K562 (cell line): Measurements from ENCODE around the gene ZBTB49. TPM values are rescaled to one million over a fixed set of nuclear protein-coding genes. Genes with fewer than 3 reads are reported as not detected.

ENCODE experiments used
- ATAC-seq: fragments of 200-7000 bp; cut with Tn5 transposase; 3 replicates; pipeline ENCODE4 v1.9.1; 2020; ENCODE audit warnings: moderate library complexity
- BruUV-seq: library from RNA; stranded (reverse); fragments of 400-500 nt; replicated peaks from 2 replicates; lab custom pipeline; 2021; lab: Mats Ljungman, UMichigan
- CTCF ChIA-PET: fragments of 300-600 bp; formaldehyde crosslinking; extraction: SDS; loops from one replicate; lab custom pipeline; 2021; ENCODE audit warnings: low intra/inter-chr PET ratio; lab: Yijun Ruan, JAX
- POLR2A ChIA-PET: fragments of 300-600, 350-650 bp; sonication (Branson Sonifier 250); formaldehyde crosslinking; extraction: SDS; loops from one replicate; lab custom pipeline; 2021; ENCODE audit warnings: antibody characterized with exemption, inconsistent platforms; lab: Yijun Ruan, JAX
- DNase-seq, 4 experiments: peaks; one replicate each; pipeline versions ENCODE4 v3.0.0 to v3.0.0-alpha.2; 2011 to 2018; ENCODE audit warnings: low spot score in 3 of 4, mixed read lengths in 3 of 4; ENCODE audit errors: extremely low read depth in 1 of 4
- FAIRE-seq: peaks from 2 replicates; lab custom pipeline; 2011; peaks lifted over from hg19 to GRCh38; lab: Jason Lieb, UNC
- H2AFZ ChIP-seq: 2 replicates; pipeline ENCODE4 v1.6.0; 2011; ENCODE audit warnings: low read depth, low read length, control low read depth, inconsistent platforms
- H3K27ac ChIP-seq: fragments of 200-600 bp; 3 replicates; pipeline ENCODE4 v1.8.0; 2011; ENCODE audit warnings: low read depth, mild to moderate bottlenecking, control low read depth, inconsistent platforms, low read length, moderate library complexity, mixed read lengths; ENCODE audit errors: extremely low read depth
- H3K27me3 ChIP-seq, 2 experiments: fragments of 300-600 bp in 1 of 2; 2 replicates in 1 of 2; 3 replicates in 1 of 2; pipeline versions ENCODE4 v1.6.0 to v1.8.0; 2011; ENCODE audit warnings: inconsistent platforms in 2 of 2, low read length in 2 of 2, mild to moderate bottlenecking in 1 of 2, mixed read lengths in 1 of 2, moderate library complexity in 1 of 2; ENCODE audit not compliant: control insufficient read depth in 2 of 2, insufficient read depth in 2 of 2
- H3K36me3 ChIP-seq: fragments of 300-600 bp; 3 replicates; pipeline ENCODE4 v1.8.0; 2011; ENCODE audit warnings: mild to moderate bottlenecking, low read length, inconsistent platforms; ENCODE audit not compliant: control insufficient read depth, insufficient read depth
- H3K4me1 ChIP-seq, 2 experiments: fragments of 200-600 bp in 1 of 2; replicated peaks in 1 of 2; 2 replicates in 1 of 2; 3 replicates in 1 of 2; pipeline versions ENCODE4 v1.5.1 to v1.8.0; 2011; ENCODE audit warnings: inconsistent platforms in 2 of 2, low read length in 2 of 2, mild to moderate bottlenecking in 1 of 2, mixed read lengths in 1 of 2, moderate library complexity in 1 of 2; ENCODE audit not compliant: control insufficient read depth in 2 of 2, insufficient read depth in 2 of 2
- H3K4me2 ChIP-seq: 2 replicates; pipeline ENCODE4 v1.6.1; 2011; ENCODE audit warnings: low read length, control low read depth, inconsistent platforms, mixed read lengths; ENCODE audit not compliant: insufficient read depth
- H3K4me3 ChIP-seq: fragments of 200-600 bp; sonication (generic), shearing (Covaris generic); 2 replicates; pipeline ENCODE4 v1.5.1; 2016; ENCODE audit warnings: control low read depth, inconsistent platforms
- H3K79me2 ChIP-seq: fragments of 200-600 bp; 3 replicates; pipeline ENCODE4 v1.8.0; 2011; ENCODE audit warnings: low read length, inconsistent platforms; ENCODE audit not compliant: control insufficient read depth, insufficient read depth
- H3K9ac ChIP-seq, 2 experiments: 2 replicates each; pipeline versions ENCODE4 v1.6.0 to v1.6.1; 2011; ENCODE audit warnings: low read depth in 2 of 2, low read length in 2 of 2, control low read depth in 1 of 2, inconsistent platforms in 1 of 2, mild to moderate bottlenecking in 1 of 2, mixed read lengths in 1 of 2; ENCODE audit not compliant: insufficient read depth in 1 of 2
- H3K9me1 ChIP-seq: one replicate; pipeline ENCODE4 v1.6.0; 2011; ENCODE audit warnings: inconsistent platforms, mild to moderate bottlenecking, low read length, moderate library complexity; ENCODE audit not compliant: control insufficient read depth, insufficient read depth
- H3K9me3 ChIP-seq: replicated peaks from 2 replicates; pipeline ENCODE4 v1.5.1; 2011; ENCODE audit warnings: low read depth, low read length, inconsistent platforms; ENCODE audit not compliant: control insufficient read depth, insufficient read depth
- H4K20me1 ChIP-seq: replicated peaks from 2 replicates; pipeline ENCODE4 v1.6.1; 2011; ENCODE audit warnings: low read length, inconsistent platforms, mixed read lengths; ENCODE audit not compliant: control insufficient read depth, insufficient read depth
- ATF1 ChIP-seq, 2 experiments: fragments of 450-650 bp in 1 of 2; IDR thresholded peaks; 2 replicates each; pipeline ENCODE4 v1.6.1; 2016; ENCODE audit warnings: missing compliant biosample characterization in 1 of 2, missing genetic modification characterization in 1 of 2
- BRF1 ChIP-seq: IDR thresholded peaks from 3 replicates; pipeline ENCODE4 v1.6.1; 2011; ENCODE audit warnings: borderline replicate concordance, mild to moderate bottlenecking; ENCODE audit not compliant: insufficient read length; ENCODE audit errors: extremely low read depth
- HNRNPLL ChIP-seq: fragments of 200-400 bp; formaldehyde crosslinking; IDR thresholded peaks from 2 replicates; pipeline ENCODE4 v1.6.1; 2017; ENCODE audit warnings: low read length, low read depth, mild to moderate bottlenecking; ENCODE audit not compliant: poor library complexity, severe bottlenecking
- WGBS: fragments of 100-300 bp; shearing (Covaris generic); methylation state at CpG from one replicate; pipeline ENCODE4 v1.1.6; 2016; ENCODE audit warnings: low coverage, mixed read lengths; ENCODE audit not compliant: insufficient coverage; ENCODE audit errors: missing lambda C conversion rate; 5-methylcytosine and 5-hydroxymethylcytosine counted together
- in situ Hi-C: fragments of 300-500 bp; cut with MboI; formaldehyde crosslinking; loops from 4 replicates; pipeline ENCODE4 v1.15.0; 2018; ENCODE audit warnings: inconsistent platforms, mixed read lengths
- intact Hi-C: fragments of 100-400 bp; cut with micrococcal nuclease; formaldehyde crosslinking; loops from 2 replicates; pipeline ENCODE4 v1.14.2; 2022
- polyA plus RNA-seq, 8 experiments: library from polyadenylated mRNA; depleted of rRNA in 4 of 8; stranded (reverse) in 5 of 8; unstranded in 3 of 8; fragments of >200 nt; fragmentation: Nextera tagmentation in 2 of 8; fragmentation: Illumina TruSeq in 1 of 8; extraction: Ambion mirVana in 2 of 8; extraction: Trizol in 1 of 8; gene quantifications; 2 replicates each; pipeline versions ENCODE4 v1.2.1 to v1.2.3, GENCODE V29; 2011 to 2014; ENCODE audit warnings: inconsistent platforms in 1 of 8, missing spikeins in 1 of 8
- total RNA-seq, 7 experiments: library from RNA; depleted of rRNA in 6 of 7; stranded (reverse); fragments of >200 nt in 6 of 7; fragmentation: Illumina TruSeq in 2 of 7; extraction: Trizol in 2 of 7; gene quantifications; 2 replicates each; pipeline versions ENCODE4 v1.2.1 to v1.2.3, GENCODE V29; 2011 to 2021; ENCODE audit warnings: low replicate concordance in 1 of 7
- TF ChIP-seq, protein P1 (sequence below): fragments of 450-650 bp; IDR thresholded peaks from 2 replicates; pipeline ENCODE4 v1.6.1; 2018; ENCODE audit not compliant: partially characterized antibody

The ZBTB49 gene
- total and polyA plus RNA-seq, 9 of the 15 experiments (the other 6 are each of a cell fraction or from before 2014, with no cell fraction given): 0.49 to 8.0 (median 4.2) TPM

DNA sequence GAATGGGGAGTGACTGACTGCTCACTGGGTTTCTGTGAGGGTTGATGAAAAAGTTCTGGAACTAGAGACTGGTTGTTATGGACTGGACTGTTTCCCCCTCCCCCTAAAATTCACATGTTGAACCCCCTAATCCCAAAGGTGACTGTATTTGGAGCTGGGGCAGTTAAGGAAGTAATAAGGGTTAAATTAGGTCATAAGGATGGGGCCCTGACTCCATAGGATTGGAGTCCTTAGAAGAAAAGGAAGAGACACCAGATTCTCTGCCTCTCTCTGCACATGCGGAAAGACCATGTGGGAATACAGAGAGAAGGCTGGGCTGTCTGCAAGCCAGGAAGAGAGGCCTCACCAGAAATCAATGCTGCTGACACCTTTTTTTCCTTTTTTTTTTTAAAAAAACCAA lies 38.2 kb downstream of the ZBTB49 start:
- DNase-seq: no peak
- H3K79me2 ChIP-seq: no peaks in the 10 kb centered on the region
- peak overlapping the region; percentile 99 for H2AFZ ChIP-seq
- ATAC-seq: no peak; the same call in 2 of the 3 replicates
- H3K4me1 ChIP-seq: peaks cover 16 to 32% of the 10 kb centered on the region in 2 experiments; a peak in 4 of 5 replicates
- whole genome bisulfite sequencing: 100% methylated on average over 1 of the region's 1 CpG
- in situ Hi-C loops: no loop called here
- H3K27me3 ChIP-seq: no peaks in the 10 kb centered on the region
- H3K9ac ChIP-seq: peak overlapping the region; percentile 72 to 80; a peak in 3 of 4 replicates
- H3K4me3 ChIP-seq: peak overlapping the region; percentile 18; the same call in 1 of the 2 replicates
- H3K4me2 ChIP-seq: peak overlapping the region; percentile 63
- no peak for FAIRE-seq
- H3K9me1 ChIP-seq: no peaks in the 10 kb centered on the region
- POLR2A ChIA-PET: no interaction called here
- peak overlapping the region; percentile 66; the same call in 2 of the 3 replicates for H3K27ac ChIP-seq
- BruUV-seq: no TSS peak
- TF ChIP-seq HNRNPLL: no peak
- TF ChIP-seq, all 486 proteins: peak for 0
- no peaks in the 10 kb centered on the region for H4K20me1 ChIP-seq
- H3K36me3 ChIP-seq: no peaks in the 10 kb centered on the region
- no peaks in the 10 kb centered on the region for H3K9me3 ChIP-seq
- intact Hi-C loops: no loop called here
- CTCF ChIA-PET: no interaction called here

DNA sequence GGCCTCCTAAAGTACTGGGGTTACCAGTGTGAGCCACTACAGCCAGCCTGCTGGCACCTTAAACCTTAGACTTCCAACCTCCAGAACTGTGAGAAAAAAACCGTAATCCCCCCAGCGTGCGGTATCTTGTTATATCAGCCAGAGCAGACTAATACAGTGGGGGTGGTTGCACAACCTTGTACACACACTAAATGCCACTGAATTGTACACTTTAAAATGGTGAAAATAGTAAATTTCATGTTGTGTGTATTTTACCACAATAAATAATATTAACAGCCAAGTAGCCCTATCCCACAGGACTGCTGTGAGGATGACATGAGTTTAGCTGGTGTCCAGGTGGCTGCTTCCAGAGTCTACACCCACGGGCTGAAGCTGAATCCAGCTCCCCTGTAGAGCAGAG lies 38.8 kb downstream of the ZBTB49 start:
- H3K9me1 ChIP-seq: no peaks in the 10 kb centered on the region
- in situ Hi-C loops: no loop called here

More for the DNA sequence above, 38.8 kb downstream of the ZBTB49 start:
- DNase-seq (no peak), FAIRE-seq (no peak)
- Histone ChIP-seq H3K36me3 (no peaks in the 10 kb centered on the region), H4K20me1 (no peaks in the 10 kb centered on the region)
- POLR2A ChIA-PET: interaction anchor here (0.9 kb wide), 1 partner anchor 11 kb away, joined by 3 read pairs; no protein-coding TSS in a partner anchor
- BruUV-seq: no TSS peak
- no peak for TF ChIP-seq BRF1
- no peak for TF ChIP-seq ATF1 (CRISPR knock-in tag; IDR thresholded peaks at IDR 0.05)
- no peak for TF ChIP-seq ATF1 (tag; IDR thresholded peaks at IDR 0.05)
- TF ChIP-seq, protein P1, sequence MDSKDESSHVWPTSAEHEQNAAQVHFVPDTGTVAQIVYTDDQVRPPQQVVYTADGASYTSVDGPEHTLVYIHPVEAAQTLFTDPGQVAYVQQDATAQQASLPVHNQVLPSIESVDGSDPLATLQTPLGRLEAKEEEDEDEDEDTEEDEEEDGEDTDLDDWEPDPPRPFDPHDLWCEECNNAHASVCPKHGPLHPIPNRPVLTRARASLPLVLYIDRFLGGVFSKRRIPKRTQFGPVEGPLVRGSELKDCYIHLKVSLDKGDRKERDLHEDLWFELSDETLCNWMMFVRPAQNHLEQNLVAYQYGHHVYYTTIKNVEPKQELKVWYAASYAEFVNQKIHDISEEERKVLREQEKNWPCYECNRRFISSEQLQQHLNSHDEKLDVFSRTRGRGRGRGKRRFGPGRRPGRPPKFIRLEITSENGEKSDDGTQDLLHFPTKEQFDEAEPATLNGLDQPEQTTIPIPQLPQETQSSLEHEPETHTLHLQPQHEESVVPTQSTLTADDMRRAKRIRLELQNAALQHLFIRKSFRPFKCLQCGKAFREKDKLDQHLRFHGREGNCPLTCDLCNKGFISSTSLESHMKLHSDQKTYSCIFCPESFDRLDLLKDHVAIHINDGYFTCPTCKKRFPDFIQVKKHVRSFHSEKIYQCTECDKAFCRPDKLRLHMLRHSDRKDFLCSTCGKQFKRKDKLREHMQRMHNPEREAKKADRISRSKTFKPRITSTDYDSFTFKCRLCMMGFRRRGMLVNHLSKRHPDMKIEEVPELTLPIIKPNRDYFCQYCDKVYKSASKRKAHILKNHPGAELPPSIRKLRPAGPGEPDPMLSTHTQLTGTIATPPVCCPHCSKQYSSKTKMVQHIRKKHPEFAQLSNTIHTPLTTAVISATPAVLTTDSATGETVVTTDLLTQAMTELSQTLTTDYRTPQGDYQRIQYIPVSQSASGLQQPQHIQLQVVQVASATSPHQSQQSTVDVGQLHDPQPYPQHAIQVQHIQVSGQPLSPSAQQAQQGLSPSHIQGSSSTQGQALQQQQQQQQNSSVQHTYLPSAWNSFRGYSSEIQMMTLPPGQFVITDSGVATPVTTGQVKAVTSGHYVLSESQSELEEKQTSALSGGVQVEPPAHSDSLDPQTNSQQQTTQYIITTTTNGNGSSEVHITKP: peak; percentile 56
- TF ChIP-seq, all 486 proteins: peak for 1
- Histone ChIP-seq H2AFZ (peak overlapping the region; percentile 99), H3K27ac (no peak overlapping the region), H3K4me3 (no peak overlapping the region), H3K9ac (no peak overlapping the region), H3K27me3 (no peaks in the 10 kb centered on the region), H3K79me2 (no peaks in the 10 kb centered on the region), H3K4me1 (peaks cover 14 to 26% of the 10 kb centered on the region in 2 experiments; a peak in 4 of 5 replicates), H3K4me2 (no peak overlapping the region), H3K9me3 (no peaks in the 10 kb centered on the region)
- ATAC-seq: no peak
- CTCF ChIA-PET: no interaction called here
- intact Hi-C loops: no loop called here
- whole genome bisulfite sequencing: 69% methylated on average over 4 of the region's 4 CpGs
